ENCODE data around the gene DGKZ.

GRCh38 chr11:46363455-46364005, 16.3 kb downstream of the DGKZ start:
- TF ChIP-seq BHLHE40 (IDR thresholded peaks at IDR 0.05; ENCODE audit: borderline replicate concordance), result no peak
- TF ChIP-seq FOXM1 (IDR thresholded peaks at IDR 0.05; ENCODE audit: borderline replicate concordance), result no peak
- no peak for TF ChIP-seq PKNOX1 (IDR thresholded peaks at IDR 0.05)
- no peak for TF ChIP-seq CTBP1 (IDR thresholded peaks at IDR 0.05; ENCODE audit: borderline replicate concordance)
- TF ChIP-seq SP1 (IDR thresholded peaks at IDR 0.05), result no peak
- TF ChIP-seq ELF4 (IDR thresholded peaks at IDR 0.05), result no peak
- TF ChIP-seq TARDBP (IDR thresholded peaks at IDR 0.05), result no peak
- no peak for TF ChIP-seq LEF1 (IDR thresholded peaks at IDR 0.05; ENCODE audit: borderline replicate concordance)
- no peak for TF ChIP-seq FOXK2 (IDR thresholded peaks at IDR 0.05)
- TF ChIP-seq NFRKB (IDR thresholded peaks at IDR 0.05), result no peak
- TF ChIP-seq FOXA1 (IDR thresholded peaks at IDR 0.05), result no peak
- no peak for TF ChIP-seq SUZ12 (IDR thresholded peaks at IDR 0.05)

All from HEK293T (cell line).